GM12878 (cell line): ENCODE measurements around the gene SH2D5. TPM values are rescaled to one million over a fixed set of nuclear protein-coding genes. Genes with fewer than 3 reads are reported as not detected.

Experiments used
- ATAC-seq: fragments of 200-7000 bp; cut with Tn5 transposase; 3 replicates; pipeline ENCODE4 v1.9.1; 2020; ENCODE audit warnings: mild to moderate bottlenecking, moderate library complexity
- BruUV-seq: library from RNA; stranded (reverse); fragments of 400-500 nt; replicated peaks from 2 replicates; lab custom pipeline; 2021; lab: Mats Ljungman, UMichigan
- CTCF ChIA-PET: fragments of 300-600 bp; sonication (Branson Sonifier 250); formaldehyde crosslinking; extraction: SDS; loops from one replicate; lab custom pipeline; 2021; ENCODE audit warnings: inconsistent platforms; lab: Yijun Ruan, JAX
- POLR2A ChIA-PET: fragments of 350-600 bp; formaldehyde crosslinking; extraction: SDS; loops from one replicate; lab custom pipeline; 2021; ENCODE audit warnings: inconsistent platforms; lab: Charles Lee
- RAD21 ChIA-PET: fragments of 300-600 bp; sonication (Branson Sonifier 250); formaldehyde crosslinking; loops from one replicate; lab custom pipeline; 2023; ENCODE audit warnings: antibody characterized with exemption; ENCODE audit not compliant: unreplicated experiment; lab: Charles Lee
- SMC1A ChIA-PET: fragments of 300-600 bp; sonication (Branson Sonifier 250); formaldehyde crosslinking; loops from one replicate; lab custom pipeline; 2023; ENCODE audit not compliant: unreplicated experiment, uncharacterized antibody; lab: Charles Lee
- DNase-seq: peaks from one replicate; pipeline ENCODE4 v3.0.0-alpha.2; 2011; ENCODE audit warnings: low read depth, low spot score
- FAIRE-seq: peaks from 3 replicates; lab custom pipeline; 2011; peaks lifted over from hg19 to GRCh38; lab: Jason Lieb, UNC
- H2AFZ ChIP-seq: 2 replicates; pipeline ENCODE4 v1.6.0; 2011; ENCODE audit warnings: low read depth, low read length, control low read depth; ENCODE audit not compliant: control insufficient read depth
- H3K27ac ChIP-seq: 2 replicates; pipeline ENCODE4 v1.5.1; 2011; ENCODE audit warnings: control low read depth; ENCODE audit not compliant: control insufficient read depth, insufficient read depth
- H3K27me3 ChIP-seq, 2 experiments: replicated peaks in 1 of 2; 2 replicates each; pipeline versions ENCODE4 v1.6.0 to v1.6.1; 2011; ENCODE audit warnings: low read length in 1 of 2; ENCODE audit not compliant: control insufficient read depth in 2 of 2, insufficient read depth in 2 of 2
- H3K36me3 ChIP-seq, 2 experiments: 2 replicates each; pipeline ENCODE4 v1.5.1; 2011; ENCODE audit warnings: low read length in 1 of 2; ENCODE audit not compliant: control insufficient read depth in 2 of 2, insufficient read depth in 2 of 2
- H3K4me1 ChIP-seq: 2 replicates; pipeline ENCODE4 v1.6.1; 2011; ENCODE audit warnings: mild to moderate bottlenecking, low read length, moderate library complexity, mixed read lengths; ENCODE audit not compliant: control insufficient read depth, insufficient read depth
- H3K4me2 ChIP-seq: 2 replicates; pipeline ENCODE4 v1.6.0; 2011; ENCODE audit warnings: control low read depth; ENCODE audit not compliant: control insufficient read depth, insufficient read depth
- H3K4me3 ChIP-seq: fragments of 200-600 bp; sonication (generic); 2 replicates; pipeline ENCODE4 v1.5.1; 2016
- H3K79me2 ChIP-seq: 2 replicates; pipeline ENCODE4 v1.6.0; 2011; ENCODE audit warnings: low read length; ENCODE audit not compliant: control insufficient read depth, insufficient read depth
- H3K9ac ChIP-seq: 2 replicates; pipeline ENCODE4 v1.8.0; 2011; ENCODE audit warnings: low read length, control low read depth, mixed read lengths; ENCODE audit not compliant: control insufficient read depth, insufficient read depth
- H3K9me3 ChIP-seq: replicated peaks from 3 replicates; pipeline ENCODE4 v1.5.1; 2011; ENCODE audit warnings: mild to moderate bottlenecking, low read length; ENCODE audit not compliant: control insufficient read depth, insufficient read depth
- H4K20me1 ChIP-seq: 2 replicates; pipeline ENCODE4 v1.6.0; 2011; ENCODE audit not compliant: control insufficient read depth, insufficient read depth
- BCL11A ChIP-seq: IDR thresholded peaks from 2 replicates; pipeline ENCODE4 v1.6.1; 2011; ENCODE audit warnings: low read depth, low read length
- CBFB ChIP-seq: IDR thresholded peaks from 2 replicates; pipeline ENCODE4 v1.6.1; 2016; ENCODE audit warnings: antibody characterized with exemption, low read depth
- IRF3 ChIP-seq: fragments of 450-650 bp; IDR thresholded peaks from 2 replicates; pipeline ENCODE4 v1.6.1; 2014; ENCODE audit warnings: mild to moderate bottlenecking
- NFYB ChIP-seq: IDR thresholded peaks from 2 replicates; pipeline ENCODE4 v1.6.1; 2011; ENCODE audit warnings: low read depth, mild to moderate bottlenecking, low read length, improper control_type of control experiment, moderate library complexity; ENCODE audit not compliant: insufficient read depth
- ZNF274 ChIP-seq: IDR thresholded peaks from one replicate; pipeline ENCODE4 v1.8.0; 2011; ENCODE audit not compliant: insufficient read length, insufficient read depth
- ZZZ3 ChIP-seq: IDR thresholded peaks from 2 replicates; pipeline ENCODE4 v1.6.1; 2011; ENCODE audit warnings: low read depth; ENCODE audit not compliant: control insufficient read depth, insufficient read length
- WGBS: methylation state at CpG from one replicate; pipeline ENCODE4 v1.1.6; 2016; ENCODE audit warnings: low lambda C conversion rate; ENCODE audit not compliant: insufficient replicate concordance, insufficient coverage; ENCODE audit errors: missing lambda C conversion rate; 5-methylcytosine and 5-hydroxymethylcytosine counted together
- in situ Hi-C: fragments of 300-500 bp; cut with MboI; formaldehyde crosslinking; loops from 9 replicates; pipeline ENCODE4 v1.14.3; 2018; ENCODE audit warnings: mixed read lengths
- intact Hi-C: fragments of 100-400 bp; cut with micrococcal nuclease; formaldehyde crosslinking; loops from one replicate; pipeline ENCODE4 v1.14.2; 2022; ENCODE audit not compliant: unreplicated experiment
- polyA plus RNA-seq, 11 experiments: library from polyadenylated mRNA; depleted of rRNA in 4 of 11; unstranded in 6 of 11; stranded (reverse) in 5 of 11; fragments of >200 nt; fragmentation: Nextera tagmentation in 4 of 11; fragmentation: Illumina TruSeq in 1 of 11; extraction: Ambion mirVana in 4 of 11; extraction: Trizol in 1 of 11; gene quantifications; 1 replicate in 1 of 11; 2 replicates in 10 of 11; pipeline versions ENCODE4 v1.2.1 to v1.2.3, GENCODE V29; 2011 to 2016; ENCODE audit warnings: inconsistent platforms in 2 of 11, missing spikeins in 2 of 11, low read depth in 1 of 11
- total RNA-seq, 4 experiments: library from RNA; depleted of rRNA in 3 of 4; stranded (reverse); fragments of >200 nt in 3 of 4; fragmentation: Illumina TruSeq in 1 of 4; extraction: Trizol in 1 of 4; gene quantifications; 2 replicates each; pipeline versions ENCODE4 v1.2.1 to v1.2.3, GENCODE V29; 2013 to 2021
- TF ChIP-seq, protein P1 (sequence below): fragments of 450-650 bp; formaldehyde crosslinking; IDR thresholded peaks from 2 replicates; pipeline ENCODE4 v1.4.0; 2020; ENCODE audit warnings: mild to moderate bottlenecking, moderate library complexity

SH2D5 gene
- total and polyA plus RNA-seq, 10 of the 15 experiments (the other 5 are each of a cell fraction or from before 2014, with no cell fraction given) = 0.03 to 0.62 (median 0.20) TPM; not detected in 3

DNA sequence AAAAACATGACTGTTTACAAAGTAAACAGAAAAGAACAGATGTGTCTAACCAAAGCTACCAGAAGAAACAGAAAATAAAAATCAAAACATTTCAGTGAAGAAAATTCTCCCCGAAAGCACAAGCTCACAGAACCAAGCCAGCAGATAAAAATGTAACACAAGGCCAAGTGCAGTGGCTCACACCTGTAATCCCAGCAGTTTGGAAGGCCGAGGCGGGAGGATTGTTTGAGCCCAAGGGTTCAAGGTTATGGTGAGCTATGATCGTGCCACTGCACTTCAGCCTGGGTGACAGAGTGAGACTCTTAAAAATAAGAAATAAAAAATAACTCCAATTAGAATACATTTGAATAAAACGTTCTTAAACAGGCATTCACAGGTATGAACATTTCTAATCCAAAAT lies 52.2 kb downstream of the SH2D5 start:
- H3K27ac ChIP-seq = no peak overlapping the region
- no peaks in the 10 kb centered on the region for H3K79me2 ChIP-seq
- CTCF ChIA-PET = interaction anchor here (0.9 to 3.2 kb wide), 2 partner anchors 17 to 515 kb away, joined by 3 to 13 read pairs; no protein-coding TSS in a partner anchor
- no peaks in the 10 kb centered on the region for H3K36me3 ChIP-seq
- H2AFZ ChIP-seq = no peak overlapping the region
- POLR2A ChIA-PET = no interaction called here
- H3K27me3 ChIP-seq = peaks cover 2 to 3% of the 10 kb centered on the region in 2 experiments
- intact Hi-C loops = no loop called here
- no peak for DNase-seq
- SMC1A ChIA-PET = no interaction called here
- TF ChIP-seq ZZZ3 (no peak), IRF3 (no peak), ZNF274 (no peak), BCL11A (no peak), NFYB (no peak), CBFB (no peak)
- TF ChIP-seq, protein P1, sequence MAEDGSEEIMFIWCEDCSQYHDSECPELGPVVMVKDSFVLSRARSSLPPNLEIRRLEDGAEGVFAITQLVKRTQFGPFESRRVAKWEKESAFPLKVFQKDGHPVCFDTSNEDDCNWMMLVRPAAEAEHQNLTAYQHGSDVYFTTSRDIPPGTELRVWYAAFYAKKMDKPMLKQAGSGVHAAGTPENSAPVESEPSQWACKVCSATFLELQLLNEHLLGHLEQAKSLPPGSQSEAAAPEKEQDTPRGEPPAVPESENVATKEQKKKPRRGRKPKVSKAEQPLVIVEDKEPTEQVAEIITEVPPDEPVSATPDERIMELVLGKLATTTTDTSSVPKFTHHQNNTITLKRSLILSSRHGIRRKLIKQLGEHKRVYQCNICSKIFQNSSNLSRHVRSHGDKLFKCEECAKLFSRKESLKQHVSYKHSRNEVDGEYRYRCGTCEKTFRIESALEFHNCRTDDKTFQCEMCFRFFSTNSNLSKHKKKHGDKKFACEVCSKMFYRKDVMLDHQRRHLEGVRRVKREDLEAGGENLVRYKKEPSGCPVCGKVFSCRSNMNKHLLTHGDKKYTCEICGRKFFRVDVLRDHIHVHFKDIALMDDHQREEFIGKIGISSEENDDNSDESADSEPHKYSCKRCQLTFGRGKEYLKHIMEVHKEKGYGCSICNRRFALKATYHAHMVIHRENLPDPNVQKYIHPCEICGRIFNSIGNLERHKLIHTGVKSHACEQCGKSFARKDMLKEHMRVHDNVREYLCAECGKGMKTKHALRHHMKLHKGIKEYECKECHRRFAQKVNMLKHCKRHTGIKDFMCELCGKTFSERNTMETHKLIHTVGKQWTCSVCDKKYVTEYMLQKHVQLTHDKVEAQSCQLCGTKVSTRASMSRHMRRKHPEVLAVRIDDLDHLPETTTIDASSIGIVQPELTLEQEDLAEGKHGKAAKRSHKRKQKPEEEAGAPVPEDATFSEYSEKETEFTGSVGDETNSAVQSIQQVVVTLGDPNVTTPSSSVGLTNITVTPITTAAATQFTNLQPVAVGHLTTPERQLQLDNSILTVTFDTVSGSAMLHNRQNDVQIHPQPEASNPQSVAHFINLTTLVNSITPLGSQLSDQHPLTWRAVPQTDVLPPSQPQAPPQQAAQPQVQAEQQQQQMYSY = no peak
- no peak for ATAC-seq
- BruUV-seq = no TSS peak
- in situ Hi-C loops = no loop called here
- H3K4me2 ChIP-seq = no peak overlapping the region
- H3K9ac ChIP-seq = no peak overlapping the region
- H3K9me3 ChIP-seq = peaks cover 2% of the 10 kb centered on the region; the same call in 2 of the 3 replicates
- peaks cover 7% of the 10 kb centered on the region for H3K4me1 ChIP-seq
- WGBS = 67% methylated on average over 5 of the region's 5 CpGs
- H4K20me1 ChIP-seq = no peaks in the 10 kb centered on the region
- no peak for FAIRE-seq
- RAD21 ChIA-PET = no interaction called here
- H3K4me3 ChIP-seq = no peak overlapping the region
